ENCODE measurements around the gene TRAPPC2.

Gene TRAPPC2

GRCh38 chrX:13734278-13735172 is at the start of gene TRAPPC2, which contains the start of gene OFD1:
Gene TRAPPC2 (minus strand): TSS chrX:13734620. CDS start chrX:13719963, 14,657 bp downstream.
Gene OFD1 (plus strand): TSS chrX:13734748. CDS start chrX:13735072, 324 bp downstream.
- peak; percentile 89 for DNase-seq

- no peak for DNase-seq
These were observed 46.5 kb upstream of the TRAPPC2 start for GRCh38 chrX:13780868-13781427.

- no peak for DNase-seq
These were observed 44.5 kb upstream of the TRAPPC2 start for GRCh38 chrX:13778916-13779315.

DNA sequence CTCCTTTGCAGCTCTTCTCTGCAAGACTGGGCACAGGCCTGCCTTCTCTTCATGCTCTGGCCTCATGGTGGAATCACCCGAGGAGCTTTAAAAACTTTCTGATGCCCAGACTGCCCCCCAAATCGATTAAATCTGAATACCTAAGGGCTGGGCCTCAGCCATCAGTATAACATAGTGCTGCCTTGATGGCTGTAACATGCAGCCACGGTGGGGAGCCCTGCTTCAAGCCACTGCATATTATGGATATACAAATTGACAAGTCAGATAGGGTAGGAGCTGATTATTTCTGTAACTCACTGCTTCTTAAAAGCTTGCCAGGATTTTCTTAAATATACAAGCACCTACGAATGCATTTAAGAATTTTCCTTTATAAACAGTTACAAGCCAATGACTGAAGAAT is 42.0 kb upstream of the TRAPPC2 start:
- no peak for DNase-seq

- DNase-seq: no peak
These were observed 41.4 kb upstream of the TRAPPC2 start for GRCh38 chrX:13775837-13776236.

DNA sequence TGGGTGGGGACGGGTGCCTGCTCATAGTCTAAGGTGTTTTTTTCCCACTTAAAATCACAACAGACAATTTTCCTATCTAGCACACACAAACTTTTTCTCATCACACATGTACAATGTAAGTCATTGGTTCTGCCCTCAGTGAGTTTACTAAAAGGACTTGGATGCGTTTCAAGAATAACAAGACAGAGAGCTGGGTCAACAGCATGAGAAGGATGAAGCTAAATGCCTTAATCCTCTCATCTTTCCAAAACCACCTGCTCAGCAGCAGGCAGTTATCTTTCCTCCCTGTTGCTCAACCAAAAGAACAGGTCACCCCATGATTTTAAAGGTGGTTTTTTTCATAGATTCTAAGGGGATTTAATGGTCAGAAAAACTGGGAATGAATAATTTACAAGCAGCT is 40.3 kb upstream of the TRAPPC2 start:
- DNase-seq: no peak

DNA sequence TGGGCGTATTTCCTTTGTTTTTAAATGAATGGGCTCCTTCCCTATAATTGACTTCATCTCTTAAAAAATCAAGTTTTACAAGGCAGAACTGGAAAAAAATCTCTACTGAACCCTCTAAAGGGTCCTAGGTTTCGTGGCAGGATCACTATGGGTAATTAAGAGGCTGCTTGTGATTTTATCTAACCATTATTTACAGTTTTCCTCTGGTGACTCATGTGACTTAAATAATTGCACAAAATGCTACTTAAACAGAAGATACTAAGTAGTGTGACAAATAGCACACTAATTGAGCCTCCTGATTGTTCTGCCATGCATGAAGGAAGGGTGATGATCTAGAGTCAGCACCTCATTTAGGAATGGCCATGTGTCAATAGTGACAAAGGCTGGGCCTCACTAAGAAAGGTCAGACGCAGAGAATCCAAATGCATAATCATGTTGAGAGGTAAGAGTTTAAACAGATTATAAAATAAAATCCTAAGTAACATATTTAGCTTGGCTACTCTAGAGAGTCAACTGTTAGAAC is 35.7 kb upstream of the TRAPPC2 start:
- DNase-seq: peak; percentile 14

GRCh38 chrX:13768939-13769338 is 34.5 kb upstream of the TRAPPC2 start:
- no peak for DNase-seq

DNA sequence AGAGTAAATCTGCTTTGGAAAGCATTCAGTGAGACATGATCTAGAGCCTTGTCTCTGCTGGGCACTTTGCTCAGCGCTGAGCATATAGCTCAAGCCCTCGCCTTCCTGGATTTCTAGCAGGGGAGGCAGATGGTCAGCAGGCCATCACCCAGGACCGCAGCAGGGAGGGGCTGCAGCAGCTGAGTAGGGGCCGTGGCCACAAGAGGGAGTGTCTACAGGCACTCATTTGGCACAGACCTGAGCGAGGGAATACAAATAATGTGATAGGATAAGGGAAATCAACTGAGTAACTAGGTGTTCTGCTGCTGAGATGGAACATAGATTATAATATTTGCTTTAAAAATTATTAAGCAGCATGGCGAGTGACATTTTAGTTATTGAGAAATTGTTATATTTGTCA is 30.3 kb upstream of the TRAPPC2 start:
- no peak for DNase-seq

- DNase-seq: no peak
These were observed 29.9 kb upstream of the TRAPPC2 start for GRCh38 chrX:13764281-13764680.

GRCh38 chrX:13763489-13763888 is 29.1 kb upstream of the TRAPPC2 start:
- DNase-seq: no peak

DNA sequence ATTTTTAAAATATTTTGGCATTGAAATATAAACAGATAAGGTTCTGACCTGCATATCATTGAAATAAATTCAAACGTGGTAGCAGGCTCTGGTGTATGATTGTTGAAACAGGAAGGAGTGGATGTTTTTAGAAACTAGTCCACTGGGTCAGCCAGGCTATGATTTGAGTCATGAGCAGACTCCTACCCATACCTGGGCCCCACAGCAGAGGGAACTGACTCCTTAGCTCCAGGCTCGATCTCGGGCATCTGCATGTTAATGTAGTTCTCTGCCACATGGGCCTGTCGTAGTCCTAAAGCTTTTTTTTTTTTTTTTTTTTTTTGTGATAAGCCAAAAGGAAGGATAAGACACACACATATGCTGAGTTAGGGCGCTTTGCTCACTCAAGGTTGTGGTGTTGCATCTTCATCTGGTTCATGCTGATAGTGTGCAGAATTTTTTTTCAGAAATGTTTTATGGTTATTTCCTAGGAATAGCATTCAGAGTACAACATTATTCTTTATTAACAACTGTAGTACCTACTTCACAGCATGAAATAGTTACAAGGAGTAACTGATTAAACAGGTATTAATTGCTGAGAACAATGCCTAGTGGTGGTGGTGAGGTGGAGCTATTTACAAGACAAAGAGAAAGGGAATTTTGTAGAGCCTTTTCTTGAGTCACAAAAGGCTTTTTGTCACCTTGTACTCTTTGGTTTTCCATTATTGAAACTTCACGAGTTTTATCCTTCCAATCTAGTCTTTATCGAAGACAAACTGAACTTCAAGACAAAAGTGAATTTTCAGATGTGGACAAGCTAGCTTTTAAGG is 27.4 kb upstream of the TRAPPC2 start:
- no peak for DNase-seq

DNA sequence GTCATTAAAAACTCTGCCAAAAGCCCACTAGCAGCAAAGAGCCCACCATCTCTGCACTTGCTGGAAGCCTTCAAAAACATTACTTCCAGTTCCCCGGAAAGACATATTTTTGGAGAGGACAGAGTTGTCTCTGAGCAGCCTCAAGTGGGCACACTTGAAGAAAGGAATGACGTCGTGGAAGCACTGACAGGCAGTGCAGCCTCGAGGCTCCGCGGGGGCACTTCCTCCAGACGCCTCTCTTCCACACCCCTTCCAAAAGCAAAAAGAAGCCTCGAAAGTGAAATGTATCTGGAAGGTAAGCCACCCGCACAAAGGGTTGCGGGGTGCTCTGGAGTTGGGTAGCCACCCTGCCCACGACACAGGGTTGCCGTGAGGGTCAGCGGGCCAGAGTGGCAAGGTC is 26.0 kb upstream of the TRAPPC2 start:
- DNase-seq: no peak

GRCh38 chrX:13759152-13759718 is 24.8 kb upstream of the TRAPPC2 start:
- no peak for DNase-seq

DNA sequence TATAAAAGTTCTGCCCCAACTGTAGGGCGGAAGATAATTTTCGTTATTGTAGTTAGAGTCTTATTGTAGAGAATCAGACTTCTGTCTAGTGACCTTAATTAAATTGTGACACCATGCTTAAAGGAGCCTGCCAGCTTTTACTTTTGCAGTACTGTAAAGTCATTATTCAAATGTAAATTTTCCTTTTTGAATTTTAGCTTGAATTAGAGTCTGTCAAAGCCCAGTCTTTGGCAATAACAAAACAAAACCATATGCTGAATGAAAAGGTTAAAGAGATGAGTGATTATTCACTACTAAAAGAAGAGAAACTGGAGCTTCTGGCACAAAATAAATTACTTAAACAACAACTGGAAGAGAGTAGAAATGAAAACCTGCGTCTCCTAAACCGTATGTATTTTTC is 22.0 kb upstream of the TRAPPC2 start:
- DNase-seq: no peak

DNA sequence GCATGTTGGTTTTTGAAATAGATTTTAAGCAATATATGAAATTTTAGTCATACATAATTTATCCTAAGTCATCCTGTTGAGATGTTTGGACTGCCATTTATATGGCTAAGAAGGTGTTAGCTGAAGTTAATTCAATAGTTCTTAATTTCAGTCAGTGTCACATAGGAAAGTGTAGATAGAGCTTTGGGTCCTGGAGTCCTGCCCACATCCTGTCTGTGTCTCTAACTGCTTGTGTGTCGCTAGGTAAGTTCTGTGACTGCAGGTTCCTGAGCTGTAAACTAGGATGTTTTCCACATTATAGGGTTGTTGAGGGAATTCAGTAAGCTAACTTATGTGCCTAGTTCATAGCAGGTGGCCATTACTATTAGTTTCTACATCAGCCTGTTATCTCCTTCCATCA is 20.8 kb upstream of the TRAPPC2 start:
- no peak for DNase-seq

GRCh38 chrX:13754765-13755164 is 20.3 kb upstream of the TRAPPC2 start:
- no peak for DNase-seq

GRCh38 chrX:13752646-13753045 is 18.2 kb upstream of the TRAPPC2 start:
- no peak for DNase-seq

- no peak for DNase-seq
These were observed 17.7 kb upstream of the TRAPPC2 start for GRCh38 chrX:13752141-13752540.

GRCh38 chrX:13750812-13751211 is 16.4 kb upstream of the TRAPPC2 start:
- no peak for DNase-seq

- DNase-seq: no peak
These were observed 15.8 kb upstream of the TRAPPC2 start for GRCh38 chrX:13750204-13750603.

- no peak for DNase-seq
These were observed 14.1 kb upstream of the TRAPPC2 start for GRCh38 chrX:13748486-13748885.

DNA sequence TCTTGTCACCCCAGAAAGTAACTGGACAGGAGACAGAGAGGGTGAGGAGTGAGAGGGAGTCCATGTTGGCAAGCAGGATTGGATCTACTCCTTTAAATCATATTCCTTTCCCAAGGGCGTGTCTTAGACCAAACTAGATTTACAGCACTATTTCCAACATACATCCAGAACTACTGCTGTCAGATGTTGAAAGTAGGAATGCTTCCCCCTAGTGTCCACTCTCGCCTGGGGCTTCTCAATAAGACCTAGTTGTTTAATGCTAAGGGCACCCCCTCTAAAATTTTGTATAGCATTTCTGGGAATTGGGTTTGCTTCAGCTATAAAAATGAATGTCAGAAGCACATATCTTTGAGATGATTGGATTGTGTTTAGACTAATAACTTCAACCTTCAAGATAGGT is 13.4 kb upstream of the TRAPPC2 start:
- DNase-seq: no peak
